Measurements from ENCODE around the gene LDLRAD4.

LDLRAD4 gene

GRCh38 chr18:13612196-13612997 lies 393.8 kb downstream of the LDLRAD4 start:
- H3K9ac ChIP-seq: no peak overlapping the region

GRCh38 chr18:13613099-13613498 lies 394.5 kb downstream of the LDLRAD4 start:
- Histone ChIP-seq H3K27ac (no peak overlapping the region), H3K4me3 (ENCODE audit: low read depth, low read length) (no peak overlapping the region), H3K9me3 (ENCODE audit: control insufficient read depth, low read length) (no peaks in the 10 kb centered on the region), H3K4me2 (ENCODE audit: low read length) (no peak overlapping the region), H3K36me3 (ENCODE audit: control insufficient read depth, insufficient read depth, low read length) (no peaks in the 10 kb centered on the region), H2AFZ (no peak overlapping the region), H3K9ac (no peak overlapping the region), H3K79me2 (no peaks in the 10 kb centered on the region), H3K27me3 (ENCODE audit: control insufficient read depth, insufficient read depth, low read length) (no peaks in the 10 kb centered on the region), H3K4me1 (no peaks in the 10 kb centered on the region)
- TF ChIP-seq CTCF (IDR thresholded peaks at IDR 0.05): no peak

More at GRCh38 chr18:13612196-13612997, 393.8 kb downstream of the LDLRAD4 start:
- TF ChIP-seq CTCF (IDR thresholded peaks at IDR 0.05): no peak
- peak overlapping the region; percentile 23 for H2AFZ ChIP-seq
- H3K36me3 ChIP-seq (ENCODE audit: control insufficient read depth, insufficient read depth, low read length): no peaks in the 10 kb centered on the region
- H3K79me2 ChIP-seq: no peaks in the 10 kb centered on the region
- H3K4me1 ChIP-seq: no peaks in the 10 kb centered on the region
- H3K9me3 ChIP-seq (ENCODE audit: control insufficient read depth, low read length): no peaks in the 10 kb centered on the region
- no peak overlapping the region for H3K4me2 ChIP-seq (ENCODE audit: low read length)
- H3K4me3 ChIP-seq (ENCODE audit: low read depth, low read length): no peak overlapping the region
- no peak overlapping the region for H3K27ac ChIP-seq
- no peaks in the 10 kb centered on the region for H3K27me3 ChIP-seq (ENCODE audit: control insufficient read depth, insufficient read depth, low read length)

- Histone ChIP-seq H3K4me3 (ENCODE audit: low read depth, low read length) (no peak overlapping the region), H3K4me2 (ENCODE audit: low read length) (no peak overlapping the region), H3K9ac (no peak overlapping the region), H3K4me1 (no peaks in the 10 kb centered on the region), H3K36me3 (ENCODE audit: control insufficient read depth, insufficient read depth, low read length) (no peaks in the 10 kb centered on the region), H3K79me2 (no peaks in the 10 kb centered on the region), H3K27ac (peak overlapping the region; percentile 80), H2AFZ (no peak overlapping the region), H3K9me3 (ENCODE audit: control insufficient read depth, low read length) (no peaks in the 10 kb centered on the region), H3K27me3 (ENCODE audit: control insufficient read depth, insufficient read depth, low read length) (no peaks in the 10 kb centered on the region)
- TF ChIP-seq CTCF (IDR thresholded peaks at IDR 0.05): no peak
Measured at GRCh38 chr18:13613591-13614501, 395.3 kb downstream of the LDLRAD4 start.

DNA sequence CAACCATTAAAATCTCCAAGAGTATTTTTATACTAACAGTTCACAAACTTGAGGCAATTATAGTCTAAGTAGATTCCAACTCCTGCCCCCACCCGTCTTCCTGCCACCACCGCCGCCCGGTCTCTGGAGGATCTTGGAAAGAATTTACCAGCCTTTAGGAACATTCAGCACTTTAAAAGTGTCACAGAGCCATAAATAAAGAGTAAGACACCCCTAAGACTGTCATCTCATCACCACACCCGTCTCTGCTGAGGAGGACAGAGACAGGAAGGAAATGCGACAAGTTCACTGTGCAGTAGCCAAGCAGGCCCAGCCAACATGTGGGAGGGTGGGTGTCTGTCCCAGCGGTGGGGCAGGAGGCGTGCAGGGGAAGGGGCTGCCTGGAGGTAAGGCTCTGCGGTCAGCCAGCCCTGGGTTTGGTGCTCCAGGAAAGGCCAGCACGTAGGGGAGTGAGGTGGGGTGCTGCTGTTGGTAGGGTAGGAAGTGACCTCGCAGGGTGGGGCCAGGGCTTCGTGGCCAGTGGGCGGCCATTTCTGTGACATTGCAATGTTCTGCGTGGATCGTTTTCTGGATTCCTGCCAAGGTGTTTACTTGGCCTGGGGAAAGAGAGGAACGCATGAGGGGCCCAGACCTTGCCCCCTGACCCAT lies 396.2 kb downstream of the LDLRAD4 start:
- H3K4me1 ChIP-seq: no peaks in the 10 kb centered on the region
- peak overlapping the region; percentile 80 for H3K27ac ChIP-seq
- no peak overlapping the region for H3K4me2 ChIP-seq (ENCODE audit: low read length)
- H3K9me3 ChIP-seq (ENCODE audit: control insufficient read depth, low read length): no peaks in the 10 kb centered on the region
- H3K36me3 ChIP-seq (ENCODE audit: control insufficient read depth, insufficient read depth, low read length): no peaks in the 10 kb centered on the region
- no peak for TF ChIP-seq CTCF (IDR thresholded peaks at IDR 0.05)
- no peak overlapping the region for H3K4me3 ChIP-seq (ENCODE audit: low read depth, low read length)
- H2AFZ ChIP-seq: no peak overlapping the region
- no peaks in the 10 kb centered on the region for H3K27me3 ChIP-seq (ENCODE audit: control insufficient read depth, insufficient read depth, low read length)
- no peaks in the 10 kb centered on the region for H3K79me2 ChIP-seq
- H3K9ac ChIP-seq: no peak overlapping the region
